Bronchial epithelial cell (primary cell): ENCODE data around the gene KRT80. TPM values are rescaled to one million over a fixed set of nuclear protein-coding genes. Genes with fewer than 3 reads are reported as not detected.

Experiments used
- DNase-seq: peaks from one replicate; pipeline ENCODE4 v3.0.0-alpha.2; 2010; ENCODE audit warnings: low read depth
- FAIRE-seq: peaks from 2 replicates; lab custom pipeline; 2011; peaks lifted over from hg19 to GRCh38; lab: Jason Lieb, UNC
- H3K27me3 ChIP-seq: 2 replicates; pipeline ENCODE4 v1.5.1; 2011; ENCODE audit warnings: low read length; ENCODE audit not compliant: control insufficient read depth, insufficient read depth
- H3K36me3 ChIP-seq: 2 replicates; pipeline ENCODE4 v1.5.1; 2011; ENCODE audit warnings: low read length; ENCODE audit not compliant: control insufficient read depth, insufficient read depth
- H3K4me3 ChIP-seq: 2 replicates; pipeline ENCODE4 v1.5.1; 2011; ENCODE audit warnings: mild to moderate bottlenecking, low read depth, low read length, control low read depth
- CTCF ChIP-seq: IDR thresholded peaks from 2 replicates; pipeline ENCODE4 v1.5.1; 2011; ENCODE audit warnings: mild to moderate bottlenecking, moderate library complexity, low read length, control low read depth, inconsistent platforms; ENCODE audit not compliant: insufficient read depth, severe bottlenecking
- total RNA-seq: library from RNA; depleted of rRNA; stranded (reverse); fragments of >200 nt; gene quantifications from 2 replicates; pipeline ENCODE4 v1.2.1, GENCODE V29; 2014

The KRT80 gene
- total RNA-seq, 1 donor from 2014 or later, result 14.7 TPM

GRCh38 chr12:52199294-52199919 is 7.6 kb upstream of the KRT80 start:
- FAIRE-seq (peak; percentile 36), DNase-seq (no peak)
- Histone ChIP-seq H3K36me3 (no peaks in the 10 kb centered on the region), H3K27me3 (no peaks in the 10 kb centered on the region), H3K4me3 (no peak overlapping the region)
- no peak for TF ChIP-seq CTCF

GRCh38 chr12:52198454-52199215 is 6.8 kb upstream of the KRT80 start:
- H3K4me3 ChIP-seq, result no peak overlapping the region
- FAIRE-seq (peak; percentile 92), DNase-seq (no peak)
- H3K27me3 ChIP-seq, result no peaks in the 10 kb centered on the region
- TF ChIP-seq CTCF, result no peak
- H3K36me3 ChIP-seq, result no peaks in the 10 kb centered on the region

- Histone ChIP-seq H3K36me3 (no peaks in the 10 kb centered on the region), H3K27me3 (no peaks in the 10 kb centered on the region), H3K4me3 (no peak overlapping the region)
- DNase-seq (no peak), FAIRE-seq (no peak)
- no peak for TF ChIP-seq CTCF
Observed at GRCh38 chr12:52197371-52198231, 5.8 kb upstream of the KRT80 start.

GRCh38 chr12:52195065-52195730 is 3.4 kb upstream of the KRT80 start:
- Histone ChIP-seq H3K27me3 (no peaks in the 10 kb centered on the region), H3K36me3 (no peaks in the 10 kb centered on the region), H3K4me3 (no peak overlapping the region)
- FAIRE-seq, result no peak
- DNase-seq, result no peak
- no peak for TF ChIP-seq CTCF

GRCh38 chr12:52193991-52194390 is 2.2 kb upstream of the KRT80 start:
- H3K4me3 ChIP-seq, result no peak overlapping the region
- no peaks in the 10 kb centered on the region for H3K36me3 ChIP-seq
- TF ChIP-seq CTCF, result no peak
- no peaks in the 10 kb centered on the region for H3K27me3 ChIP-seq
- no peak for DNase-seq
- FAIRE-seq, result no peak
